Sigmoid colon (tissue), 7 donors: Measurements from ENCODE around the gene UBL3. TPM values are rescaled to one million over a fixed set of nuclear protein-coding genes. Genes with fewer than 3 reads are reported as not detected.

ENCODE experiments used
- DNase-seq: peaks from one replicate; pipeline ENCODE4 v3.0.0-alpha.2; 2019
- H3K27ac ChIP-seq, 4 donors: fragments of 200-600 bp; sonication (generic); one replicate each; pipeline ENCODE4 v1.5.1; 2016 to 2019; ENCODE audit warnings: mild to moderate bottlenecking in 1 of 4
- H3K27me3 ChIP-seq, 3 donors: fragments of 200-600 bp; sonication (generic); one replicate each; pipeline ENCODE4 v1.5.1; 2019; ENCODE audit warnings: mild to moderate bottlenecking in 1 of 3
- H3K36me3 ChIP-seq, 4 donors: fragments of 200-600 bp; sonication (generic); one replicate each; pipeline ENCODE4 v1.5.1; 2016 to 2019
- H3K4me1 ChIP-seq, 4 donors: fragments of 200-600 bp; sonication (generic); one replicate each; pipeline ENCODE4 v1.5.1; 2017 to 2019
- H3K4me3 ChIP-seq, 4 donors: fragments of 200-600 bp; sonication (generic); one replicate each; pipeline ENCODE4 v1.5.1; 2017 to 2019; ENCODE audit warnings: mild to moderate bottlenecking in 2 of 4, moderate library complexity in 1 of 4
- H3K9me3 ChIP-seq, 4 donors: fragments of 200-600 bp in 3 of 4; sonication (generic) in 3 of 4; one replicate each; pipeline versions ENCODE4 v1.5.1 to v1.6.1; 2013 to 2019
- EP300 ChIP-seq, 4 donors: sonication (generic); formaldehyde crosslinking; IDR thresholded peaks; one replicate each; pipeline ENCODE4 v1.6.1; 2017; ENCODE audit warnings: antibody characterized with exemption in 4 of 4
- POLR2A ChIP-seq, 2 donors: fragments of 450-650 bp; IDR thresholded peaks; one replicate each; pipeline ENCODE4 v1.6.1; 2016; ENCODE audit warnings: antibody characterized with exemption in 2 of 2, mild to moderate bottlenecking in 2 of 2, moderate library complexity in 2 of 2
- POLR2AphosphoS5 ChIP-seq, 4 donors: sonication (generic); formaldehyde crosslinking; IDR thresholded peaks; one replicate each; pipeline ENCODE4 v1.6.1; 2017; ENCODE audit warnings: antibody characterized with exemption in 4 of 4
- WGBS, 2 donors: extraction: QIAGEN DNeasy Blood & Tissue Kit; methylation state at CpG; one replicate each; pipeline ENCODE4 v1.1.7; 2013; 5-methylcytosine and 5-hydroxymethylcytosine counted together
- intact Hi-C: fragments of 100-400 bp; cut with DNase I; formaldehyde crosslinking; loops from one replicate; pipeline ENCODE4 v1.15.1; 2023
- polyA plus RNA-seq, 3 donors: library from polyadenylated mRNA; stranded (reverse); fragments of 200-250 nt; gene quantifications; one replicate each; pipeline ENCODE4 v1.2.3, GENCODE V29; 2013
- total RNA-seq, 4 donors: library from RNA; depleted of rRNA; stranded (reverse); fragments of >200 nt; gene quantifications; one replicate each; pipeline ENCODE4 v1.1.0, GENCODE V29; 2016
- TF ChIP-seq, protein P1 (sequence below), 4 experiments: fragments of 450-650 bp in 3 of 4; fragments of 200-600 bp in 1 of 4; IDR thresholded peaks; one replicate each; pipeline ENCODE4 v1.5.1; 2016 to 2019; ENCODE audit warnings: antibody characterized with exemption in 4 of 4, mild to moderate bottlenecking in 3 of 4, moderate library complexity in 2 of 4
- donor health status: healthy with polysubstance abuse.
- donor health status: Bipolar disorder and iron deficiency.
- donor health status: healthy.

The UBL3 gene
- total and polyA plus RNA-seq, 7 donors = 19.1 to 48.6 (median 41.1) TPM

DNA sequence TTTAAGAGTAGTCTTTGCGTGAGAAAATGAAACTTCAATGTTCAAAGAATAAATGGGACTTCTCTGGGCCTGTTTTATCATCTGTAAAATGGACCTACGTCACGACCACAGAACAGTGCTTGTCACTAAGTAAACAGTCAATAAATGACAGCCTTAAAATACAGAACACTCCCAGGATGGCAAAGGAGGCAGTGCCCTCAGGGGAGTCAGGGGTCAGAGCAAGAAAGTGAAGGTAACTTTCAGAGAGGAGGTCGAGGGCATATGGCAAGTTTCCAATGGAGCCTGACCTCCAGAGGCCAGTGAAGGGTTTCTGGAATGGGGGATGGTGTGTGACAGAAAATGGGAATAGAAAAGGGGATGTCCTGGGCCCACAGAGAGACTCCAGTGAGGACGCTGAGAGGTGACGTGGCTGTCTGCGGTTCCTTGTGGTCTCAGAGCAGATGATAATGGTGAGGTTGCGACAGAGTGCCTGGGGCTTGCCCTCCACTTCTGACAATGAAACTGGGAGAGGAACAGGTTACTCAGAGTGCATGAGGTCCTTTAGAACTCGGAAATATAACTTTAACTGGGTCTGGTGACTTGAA is 91.8 kb downstream of the UBL3 start:
- WGBS, 2 donors = 51 to 58% methylated on average over 9 of the region's 9 CpGs
- DNase-seq = no peak
- intact Hi-C loops = no loop called here

DNA sequence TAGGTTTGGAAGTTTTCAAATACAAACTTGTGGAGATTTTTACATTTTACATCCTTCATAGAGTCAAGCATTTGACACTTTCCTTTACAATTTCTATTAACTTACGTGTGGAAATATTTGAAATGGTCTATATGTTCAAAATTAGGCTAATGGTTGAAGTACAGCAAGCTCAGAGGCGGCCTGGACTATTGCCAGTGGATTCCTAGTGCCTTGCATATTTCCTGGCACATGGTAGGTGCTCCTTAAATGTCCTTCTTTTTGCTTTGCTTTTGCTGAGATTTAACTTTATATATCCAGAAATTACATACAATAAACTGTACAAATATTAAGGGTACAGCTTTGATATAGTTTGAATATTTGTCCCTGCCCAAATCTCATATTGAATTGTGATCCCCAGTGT is 93.9 kb downstream of the UBL3 start:
- Histone ChIP-seq H3K36me3 (no peaks in the 10 kb centered on the region), H3K4me3 (no peak overlapping the region), H3K9me3 (no peaks in the 10 kb centered on the region), H3K4me1 (peaks cover 0 to 9% (median 2%) of the 10 kb centered on the region in 4 donors), H3K27me3 (no peaks in the 10 kb centered on the region), H3K27ac (no peak overlapping the region)
- DNase-seq = no peak
- intact Hi-C loops = no loop called here
- WGBS, 2 donors = 89 to 91% methylated on average over 2 of the region's 2 CpGs
- TF ChIP-seq EP300 (IDR thresholded peaks at IDR 0.05) = no peak

More for the DNA sequence above, 91.8 kb downstream of the UBL3 start:
- Histone ChIP-seq H3K36me3 (no peaks in the 10 kb centered on the region), H3K9me3 (no peaks in the 10 kb centered on the region), H3K27ac (no peak overlapping the region), H3K4me1 (peaks cover 0 to 9% (median 2%) of the 10 kb centered on the region in 4 donors), H3K4me3 (no peak overlapping the region), H3K27me3 (no peaks in the 10 kb centered on the region)
- TF ChIP-seq POLR2A (IDR thresholded peaks at IDR 0.05) = no peak
- no peak for TF ChIP-seq EP300 (IDR thresholded peaks at IDR 0.05)

GRCh38 chr13:29754473-29754806 is 96.0 kb downstream of the UBL3 start:
- peaks cover 0 to 9% (median 2%) of the 10 kb centered on the region in 4 donors for H3K4me1 ChIP-seq
- DNase-seq = no peak
- H3K4me3 ChIP-seq = no peak overlapping the region
- 88 to 91% methylated on average over 4 of the region's 4 CpGs for WGBS, 2 donors
- H3K36me3 ChIP-seq = no peaks in the 10 kb centered on the region
- TF ChIP-seq POLR2AphosphoS5 (IDR thresholded peaks at IDR 0.05) (no peak), POLR2A (IDR thresholded peaks at IDR 0.05) (no peak), EP300 (IDR thresholded peaks at IDR 0.05) (no peak)
- TF ChIP-seq, protein P1, sequence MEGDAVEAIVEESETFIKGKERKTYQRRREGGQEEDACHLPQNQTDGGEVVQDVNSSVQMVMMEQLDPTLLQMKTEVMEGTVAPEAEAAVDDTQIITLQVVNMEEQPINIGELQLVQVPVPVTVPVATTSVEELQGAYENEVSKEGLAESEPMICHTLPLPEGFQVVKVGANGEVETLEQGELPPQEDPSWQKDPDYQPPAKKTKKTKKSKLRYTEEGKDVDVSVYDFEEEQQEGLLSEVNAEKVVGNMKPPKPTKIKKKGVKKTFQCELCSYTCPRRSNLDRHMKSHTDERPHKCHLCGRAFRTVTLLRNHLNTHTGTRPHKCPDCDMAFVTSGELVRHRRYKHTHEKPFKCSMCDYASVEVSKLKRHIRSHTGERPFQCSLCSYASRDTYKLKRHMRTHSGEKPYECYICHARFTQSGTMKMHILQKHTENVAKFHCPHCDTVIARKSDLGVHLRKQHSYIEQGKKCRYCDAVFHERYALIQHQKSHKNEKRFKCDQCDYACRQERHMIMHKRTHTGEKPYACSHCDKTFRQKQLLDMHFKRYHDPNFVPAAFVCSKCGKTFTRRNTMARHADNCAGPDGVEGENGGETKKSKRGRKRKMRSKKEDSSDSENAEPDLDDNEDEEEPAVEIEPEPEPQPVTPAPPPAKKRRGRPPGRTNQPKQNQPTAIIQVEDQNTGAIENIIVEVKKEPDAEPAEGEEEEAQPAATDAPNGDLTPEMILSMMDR (IDR thresholded peaks at IDR 0.05) = no peak
- H3K27ac ChIP-seq = no peak overlapping the region
- no peaks in the 10 kb centered on the region for H3K9me3 ChIP-seq
- intact Hi-C loops = no loop called here
- no peaks in the 10 kb centered on the region for H3K27me3 ChIP-seq

GRCh38 chr13:29753618-29754472 is 96.6 kb downstream of the UBL3 start:
- 75 to 80% methylated on average over 10 of the region's 10 CpGs for WGBS, 2 donors
- Histone ChIP-seq H3K4me3 (no peak overlapping the region), H3K4me1 (peaks cover 0 to 9% (median 2%) of the 10 kb centered on the region in 4 donors), H3K9me3 (no peaks in the 10 kb centered on the region), H3K27me3 (no peaks in the 10 kb centered on the region), H3K27ac (no peak overlapping the region), H3K36me3 (no peaks in the 10 kb centered on the region)
- TF ChIP-seq POLR2A (IDR thresholded peaks at IDR 0.05) (no peak), EP300 (IDR thresholded peaks at IDR 0.05) (no peak), POLR2AphosphoS5 (IDR thresholded peaks at IDR 0.05) (no peak)
- TF ChIP-seq, protein P1 (IDR thresholded peaks at IDR 0.05) = no peak
- DNase-seq = no peak
- intact Hi-C loops = no loop called here

DNA sequence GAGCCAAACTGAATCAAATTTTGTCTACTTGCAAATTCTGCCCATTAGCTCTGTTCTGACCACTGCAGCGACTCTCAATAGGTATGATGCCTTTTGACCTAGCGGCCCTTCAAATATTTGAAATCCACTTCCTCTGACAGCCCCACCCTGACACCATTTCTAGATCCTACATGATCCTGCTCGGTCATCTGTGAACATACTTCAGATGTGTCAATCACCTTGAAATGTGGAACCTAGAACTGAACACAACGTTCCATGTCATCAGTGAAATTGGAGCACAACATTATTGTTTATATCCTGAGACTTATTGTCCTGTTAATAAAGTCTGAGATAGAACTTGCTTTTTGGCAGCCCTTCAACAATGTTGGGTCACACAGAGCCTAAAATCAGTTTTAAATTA is 98.2 kb downstream of the UBL3 start:
- intact Hi-C loops = no loop called here
- H3K4me3 ChIP-seq = no peak overlapping the region
- no peak for TF ChIP-seq POLR2A (IDR thresholded peaks at IDR 0.05)
- TF ChIP-seq, protein P1 (IDR thresholded peaks at IDR 0.05) = no peak
- TF ChIP-seq POLR2AphosphoS5 (IDR thresholded peaks at IDR 0.05) = no peak
- H3K27ac ChIP-seq = no peak overlapping the region
- H3K27me3 ChIP-seq = no peaks in the 10 kb centered on the region
- H3K4me1 ChIP-seq = peaks cover 0 to 9% (median 2%) of the 10 kb centered on the region in 4 donors
- DNase-seq = no peak
- H3K9me3 ChIP-seq = no peaks in the 10 kb centered on the region
- H3K36me3 ChIP-seq = no peaks in the 10 kb centered on the region
- WGBS, 2 donors = 84% methylated on average over 4 of the region's 4 CpGs
